Renal cortex interstitium (tissue), 11 donors: ENCODE data around the gene YES1. TPM values are rescaled to one million over a fixed set of nuclear protein-coding genes. Genes with fewer than 3 reads are reported as not detected.
"Not testable (repeated sequence)": the region's sequence is repeated elsewhere in the genome, so short reads cannot be mapped to it uniquely, and the experiment has no call there.

ENCODE experiments used
- DNase-seq, 11 donors: peaks; one replicate each; pipeline ENCODE4 v3.0.0-alpha.2; 2013; ENCODE audit warnings: low read depth in 9 of 11, low spot score in 4 of 11; ENCODE audit errors: extremely low read depth in 1 of 11
- polyA plus RNA-seq, 3 donors: library from polyadenylated mRNA; unstranded; fragments of 120-200 nt; gene quantifications; one replicate each; pipeline ENCODE4 v1.2.1, GENCODE V29; 2013; ENCODE audit not compliant: insufficient read length in 3 of 3

The YES1 gene
- polyA plus RNA-seq, 3 donors, result 67.1 to 76.0 (median 68.2) TPM

- peak in 1 of 11 donors; percentile 15 for DNase-seq
Observed at GRCh38 chr18:832085-832681, 20.1 kb upstream of the YES1 start.

GRCh38 chr18:830315-830901, 18.4 kb upstream of the YES1 start:
- peak in 3 of 11 donors; percentile 28 to 38 (median 32) for DNase-seq

DNA sequence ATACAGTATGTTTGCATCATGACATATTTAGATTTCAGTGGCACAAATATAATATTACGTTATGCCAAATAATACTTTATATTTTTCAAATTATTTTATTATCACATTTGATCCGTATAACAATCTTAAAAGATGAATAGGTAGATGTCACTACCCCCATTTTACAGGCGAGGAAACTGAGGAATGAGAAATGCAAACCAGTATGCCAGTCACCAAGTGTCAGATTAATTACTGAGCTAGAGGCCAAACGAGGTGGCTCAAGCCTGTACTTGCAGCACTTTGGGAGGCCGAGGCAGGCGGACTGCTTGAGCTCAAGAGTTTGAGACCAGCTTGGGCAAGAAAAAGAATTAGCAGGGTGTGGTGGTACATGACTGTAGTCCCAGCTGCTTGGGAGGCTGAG, 17.4 kb upstream of the YES1 start:
- no peak for DNase-seq

GRCh38 chr18:827093-827677, 15.1 kb upstream of the YES1 start:
- no peak for DNase-seq

DNA sequence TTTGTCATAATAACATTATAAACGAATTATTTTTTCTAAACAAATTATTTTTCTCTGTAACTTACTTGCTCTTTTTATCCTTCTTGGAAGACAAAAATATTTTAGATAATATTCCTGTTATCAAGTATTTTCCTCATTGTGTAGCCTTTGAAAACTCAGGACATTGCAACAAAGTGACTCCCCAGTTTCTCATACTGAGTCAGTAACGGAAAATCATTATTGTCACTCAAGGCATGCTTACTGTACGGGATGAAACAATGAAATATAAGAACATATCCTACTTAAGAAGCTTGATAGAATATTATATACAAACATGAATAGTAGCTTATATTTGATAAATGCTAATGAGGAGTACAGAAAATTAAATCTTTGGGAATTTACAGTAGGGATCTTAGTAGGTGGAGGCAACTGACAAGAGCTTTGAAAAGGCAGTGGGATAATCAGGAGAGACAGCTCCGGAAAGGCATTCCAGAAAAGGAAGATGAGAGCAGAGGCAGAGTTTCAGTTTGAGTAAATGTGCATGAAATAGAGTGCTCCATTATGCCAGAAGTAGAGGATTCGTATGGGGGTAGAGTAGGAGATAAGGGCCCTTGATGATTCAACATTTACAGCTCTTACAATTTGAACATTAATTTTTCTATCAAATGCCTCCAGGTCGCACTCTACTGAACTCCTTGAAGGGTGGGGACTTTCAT, 14.0 kb upstream of the YES1 start:
- no peak for DNase-seq

- DNase-seq, result no peak
Observed at GRCh38 chr18:824179-824578, 12.1 kb upstream of the YES1 start.

GRCh38 chr18:820591-821165, 8.6 kb upstream of the YES1 start:
- no peak for DNase-seq

GRCh38 chr18:816869-817268, 4.8 kb upstream of the YES1 start:
- no peak for DNase-seq

- no peak for DNase-seq
Observed at GRCh38 chr18:816088-816653, 4.1 kb upstream of the YES1 start.

GRCh38 chr18:815353-815752, 3.3 kb upstream of the YES1 start:
- DNase-seq, result no peak

DNA sequence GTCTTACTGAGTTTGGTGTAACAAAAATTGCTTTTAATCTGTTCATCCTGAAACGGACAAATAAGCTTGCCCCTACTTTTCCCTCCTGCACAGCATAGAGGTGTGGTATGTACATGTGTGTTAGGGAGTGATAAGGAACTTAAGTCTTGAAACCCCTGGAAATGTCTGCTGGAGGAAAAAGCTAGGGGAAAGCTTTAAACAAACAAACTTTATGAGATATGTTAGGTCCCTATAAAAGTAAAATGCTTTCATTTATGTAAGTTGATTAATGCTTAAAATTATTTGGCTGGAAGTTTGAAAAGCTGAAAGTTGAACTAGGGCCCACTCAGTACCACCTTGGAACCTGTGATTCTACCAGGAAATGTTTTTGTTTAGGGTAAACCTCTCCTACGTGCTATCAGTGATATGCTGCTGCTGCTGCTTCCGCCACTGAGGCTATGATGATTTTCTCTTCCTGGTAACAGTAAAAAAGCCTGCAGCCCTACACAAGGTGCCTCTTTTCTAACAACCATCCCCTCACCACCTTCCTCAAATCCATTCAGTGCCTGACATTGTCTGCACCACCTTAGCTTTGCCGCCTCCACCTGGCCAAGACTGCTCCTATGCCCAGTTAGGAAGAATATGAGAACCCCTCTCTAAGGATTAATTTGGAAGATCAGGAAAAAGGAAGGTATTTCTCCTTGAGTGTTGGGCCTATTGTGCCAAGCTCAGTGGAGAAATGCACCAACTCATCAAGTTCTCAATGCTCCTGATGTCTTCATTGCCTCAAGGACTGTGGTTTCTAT, 2.5 kb upstream of the YES1 start:
- no peak for DNase-seq

DNA sequence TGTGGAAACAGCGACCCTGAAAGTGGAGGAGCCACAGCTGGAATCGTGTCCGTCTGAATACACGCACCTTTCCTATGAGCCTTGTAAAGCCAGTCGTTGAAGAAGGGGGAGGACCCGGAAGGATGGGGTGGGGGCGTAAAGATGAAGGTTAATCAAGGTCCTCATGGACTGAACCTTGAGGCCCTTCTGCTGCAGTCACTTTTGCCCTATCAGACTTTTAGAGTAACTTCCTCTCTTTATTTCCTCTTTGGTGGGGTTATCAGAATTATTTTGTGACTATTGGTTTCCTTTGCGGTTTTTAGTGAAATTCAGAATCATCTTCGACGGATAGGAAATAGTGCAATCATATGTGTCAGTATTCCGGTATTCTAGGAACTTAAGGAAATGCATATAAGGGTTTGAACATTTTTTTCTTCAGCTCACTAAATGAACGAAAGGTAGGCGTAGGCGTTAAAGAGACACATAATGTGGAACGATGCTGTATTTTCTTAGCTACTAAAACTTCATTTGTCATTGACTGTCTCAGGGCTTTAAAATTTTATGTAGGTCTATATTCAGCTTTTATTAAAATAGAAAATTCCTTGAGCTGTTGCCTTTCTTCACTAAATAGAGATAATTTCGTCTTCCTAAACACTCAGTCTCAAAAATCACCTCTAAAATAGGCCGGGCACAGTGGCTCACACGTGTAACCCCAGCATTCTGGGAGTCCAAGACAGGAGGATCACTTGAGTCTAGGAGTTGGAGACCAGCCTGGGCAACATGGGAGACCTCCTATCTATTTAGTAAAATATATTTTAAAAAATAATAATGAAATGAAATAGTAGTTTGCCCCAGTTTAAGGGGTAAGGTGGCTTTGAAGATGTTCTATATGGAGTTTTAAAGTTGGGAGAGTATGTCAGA, 1.4 kb upstream of the YES1 start:
- peak in 1 of 11 donors; percentile 24 for DNase-seq

- DNase-seq, result peak in 9 of 11 donors; percentile 64 to 82 (median 76)
Observed at GRCh38 chr18:812376-813171, 532 bp upstream of the YES1 start.

- DNase-seq, result peak in 4 of 11 donors; percentile 15 to 35 (median 28)
Observed at GRCh38 chr18:811182-811891, 705 bp downstream of the YES1 start.

GRCh38 chr18:809985-810642, 1.9 kb downstream of the YES1 start:
- DNase-seq, result no peak

- not testable (repeated sequence) for DNase-seq
Observed at GRCh38 chr18:809228-809627, 2.8 kb downstream of the YES1 start.
